Measurements from ENCODE around the gene FAM118B.
"Not testable (repeated sequence)": the region's sequence is repeated elsewhere in the genome, so short reads cannot be mapped to it uniquely, and the experiment has no call there.

The FAM118B gene

GRCh38 chr11:126288237-126288636 is 76.7 kb downstream of the FAM118B start:
- in situ Hi-C loops (cut with HindIII; ENCODE audit: low pct_ligation_motif_present, low pct_unique_long_range_greater_than_20kb, low sequenced_read_pairs) = no loop called here
- DNase-seq = no peak

DNA sequence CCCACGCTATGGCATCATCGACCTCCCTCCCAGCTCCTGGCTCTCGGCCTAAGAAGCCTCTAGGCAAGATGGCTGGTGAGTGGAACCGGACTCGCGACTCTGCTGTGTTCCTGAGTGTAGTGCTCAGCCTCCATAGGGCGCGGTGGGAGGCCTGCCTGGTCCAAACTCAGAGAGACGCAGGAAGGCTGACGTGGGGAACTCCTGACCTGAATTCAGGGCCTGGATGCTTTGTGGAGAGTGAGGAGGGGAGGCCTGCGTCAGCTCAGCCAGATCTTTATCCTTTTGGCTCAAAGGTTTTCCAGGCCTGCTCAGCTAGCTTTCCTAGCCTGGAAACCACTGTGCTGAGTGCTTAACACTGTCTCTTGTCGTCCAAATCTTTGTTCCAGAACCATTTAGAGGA is 79.3 kb downstream of the FAM118B start:
- DNase-seq = no peak
- in situ Hi-C loops (cut with HindIII; ENCODE audit: low pct_ligation_motif_present, low pct_unique_long_range_greater_than_20kb, low sequenced_read_pairs) = no loop called here

DNA sequence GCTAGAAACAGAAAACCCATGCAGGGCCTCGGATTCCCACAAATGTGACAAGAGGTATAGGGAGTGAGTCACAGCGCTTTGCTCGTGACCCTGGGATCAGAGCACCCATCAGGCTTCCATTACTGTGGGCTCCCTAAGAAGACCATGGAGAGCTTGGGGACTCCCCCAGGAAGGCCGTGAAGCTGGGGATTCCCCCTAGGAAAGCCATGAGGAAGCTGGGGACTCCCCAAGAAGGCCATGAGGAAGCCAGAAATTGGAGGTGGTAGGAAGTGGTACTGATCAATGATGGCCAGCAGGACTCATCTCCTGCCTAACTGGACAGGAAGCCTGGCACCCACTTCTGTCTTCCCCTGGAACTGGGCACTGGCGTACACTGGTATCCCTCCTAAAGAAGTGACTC is 82.1 kb downstream of the FAM118B start:
- in situ Hi-C loops (cut with HindIII; ENCODE audit: low pct_ligation_motif_present, low pct_unique_long_range_greater_than_20kb, low sequenced_read_pairs) = no loop called here

GRCh38 chr11:126297004-126297403 is 85.4 kb downstream of the FAM118B start:
- in situ Hi-C loops (cut with HindIII; ENCODE audit: low pct_ligation_motif_present, low pct_unique_long_range_greater_than_20kb, low sequenced_read_pairs) = no loop called here
- no peak for DNase-seq

More for the DNA sequence above, 82.1 kb downstream of the FAM118B start:
- DNase-seq = no peak

- DNase-seq = peak; percentile 86
- in situ Hi-C loops (cut with HindIII; ENCODE audit: low pct_ligation_motif_present, low pct_unique_long_range_greater_than_20kb, low sequenced_read_pairs) = no loop called here
Measured at GRCh38 chr11:126303623-126304456, 92.3 kb downstream of the FAM118B start, which contains the start of gene DCPS. Gene DCPS, plus strand, starts transcription at chr11:126304060. Its CDS starts 21 bp downstream, at chr11:126304081.

DNA sequence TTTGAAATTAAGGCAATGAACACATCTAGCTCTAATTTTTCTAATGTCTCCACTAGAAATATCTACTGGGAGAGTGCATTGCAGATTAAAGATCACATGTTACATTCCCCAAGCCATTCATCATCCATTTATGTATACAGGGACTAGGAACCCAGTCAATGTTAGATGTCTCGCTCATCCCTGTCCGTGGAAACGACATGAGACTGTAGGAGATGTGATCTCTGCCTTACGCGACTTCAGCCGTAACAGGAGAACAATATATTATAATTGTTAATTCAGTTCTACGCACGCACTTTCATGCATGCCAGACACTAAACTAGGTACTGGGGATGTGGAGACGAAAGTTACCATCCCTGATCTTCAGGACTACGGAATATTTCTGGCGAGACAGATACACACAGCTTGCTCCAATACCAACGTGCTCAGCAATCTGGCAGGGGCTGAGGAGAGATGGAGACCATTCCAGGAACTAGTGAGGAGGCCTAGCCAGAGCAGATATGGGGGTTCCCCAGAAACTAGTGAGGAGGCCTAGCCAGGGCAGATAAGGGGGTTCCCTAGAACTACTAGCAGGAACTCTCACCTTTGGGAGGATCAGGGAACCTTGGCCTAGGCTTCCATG is 93.0 kb downstream of the FAM118B start:
- in situ Hi-C loops (cut with HindIII; ENCODE audit: low pct_ligation_motif_present, low pct_unique_long_range_greater_than_20kb, low sequenced_read_pairs) = no loop called here
- DNase-seq = no peak

DNA sequence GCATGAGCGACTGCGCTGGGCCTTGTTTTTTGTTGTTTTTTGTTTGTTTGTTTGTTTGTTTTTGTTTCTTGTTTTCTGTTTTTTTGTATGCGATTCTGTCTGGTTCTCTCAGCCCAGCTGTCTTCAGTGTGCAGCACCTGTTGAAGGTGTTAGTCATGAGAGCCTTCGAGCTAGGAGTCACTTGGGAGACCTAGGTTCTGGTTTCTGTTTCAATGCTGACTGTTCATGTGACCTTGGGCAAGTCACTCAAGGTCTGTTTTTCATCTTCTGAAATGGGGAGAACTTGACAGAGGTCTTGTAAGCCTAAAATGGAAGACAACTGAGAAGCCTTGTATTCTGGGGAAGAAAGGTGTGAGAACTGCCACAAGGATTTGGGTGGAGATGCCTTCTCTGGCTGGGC is 94.1 kb downstream of the FAM118B start:
- DNase-seq = no peak

GRCh38 chr11:126307706-126308105 is 96.1 kb downstream of the FAM118B start:
- in situ Hi-C loops (cut with HindIII; ENCODE audit: low pct_ligation_motif_present, low pct_unique_long_range_greater_than_20kb, low sequenced_read_pairs) = no loop called here
- peak; percentile 40 for DNase-seq

More for the DNA sequence above, 94.1 kb downstream of the FAM118B start:
- in situ Hi-C loops (cut with HindIII; ENCODE audit: low pct_ligation_motif_present, low pct_unique_long_range_greater_than_20kb, low sequenced_read_pairs) = no loop called here

GRCh38 chr11:126308271-126308671 is 96.7 kb downstream of the FAM118B start:
- in situ Hi-C loops (cut with HindIII; ENCODE audit: low pct_ligation_motif_present, low pct_unique_long_range_greater_than_20kb, low sequenced_read_pairs) = no loop called here
- no peak for DNase-seq

- DNase-seq; in situ Hi-C loops (cut with HindIII; ENCODE audit: low pct_ligation_motif_present, low pct_unique_long_range_greater_than_20kb, low sequenced_read_pairs): not testable (repeated sequence)
Measured at GRCh38 chr11:126308771-126309170, 97.2 kb downstream of the FAM118B start.

- peak; percentile 63 for DNase-seq
- in situ Hi-C loops (cut with HindIII; ENCODE audit: low pct_ligation_motif_present, low pct_unique_long_range_greater_than_20kb, low sequenced_read_pairs) = no loop called here
Measured at GRCh38 chr11:126310200-126310991, 98.8 kb downstream of the FAM118B start.

DNA sequence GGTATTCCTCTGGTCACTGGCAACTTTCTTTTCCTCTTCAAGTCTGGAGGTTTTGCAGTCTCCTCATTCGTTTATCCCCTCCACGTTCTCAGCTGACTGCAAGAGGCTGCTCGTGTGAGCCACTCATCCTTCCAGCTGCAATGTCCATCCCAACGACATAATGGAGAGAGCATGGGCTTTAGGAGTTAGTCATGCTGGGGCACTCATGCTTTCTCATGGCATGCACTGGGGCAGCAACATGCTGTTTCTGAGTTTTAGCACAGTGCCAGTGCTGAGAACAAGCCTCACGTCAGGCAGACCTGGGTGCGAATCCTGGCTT is 99.4 kb downstream of the FAM118B start:
- in situ Hi-C loops (cut with HindIII; ENCODE audit: low pct_ligation_motif_present, low pct_unique_long_range_greater_than_20kb, low sequenced_read_pairs) = no loop called here
- DNase-seq = no peak

GRCh38 chr11:126311401-126312291 is 100.1 kb downstream of the FAM118B start:
- DNase-seq = no peak
- in situ Hi-C loops (cut with HindIII; ENCODE audit: low pct_ligation_motif_present, low pct_unique_long_range_greater_than_20kb, low sequenced_read_pairs) = no loop called here

Measured in ACHN (cell line).